Heart right ventricle (tissue), 16 donors: Measurements from ENCODE around the gene NECTIN1. TPM values are rescaled to one million over a fixed set of nuclear protein-coding genes. Genes with fewer than 3 reads are reported as not detected.

ENCODE experiments used
- ATAC-seq, 8 donors: fragments of 200-7000 bp; cut with Tn5 transposase; one replicate each; pipeline ENCODE4 v1.9.1; 2020; ENCODE audit warnings: mild to moderate bottlenecking in 8 of 8, moderate library complexity in 8 of 8, moderate number of reproducible peaks in 1 of 8
- DNase-seq, 2 donors: peaks; one replicate each; pipeline ENCODE4 v3.0.0-alpha.2; 2020
- H3K27ac ChIP-seq, 10 donors: fragments of 200-600 bp; sonication (generic) in 2 of 10; one replicate each; pipeline versions ENCODE4 v1.5.0 to v1.8.0; 2020 to 2022; ENCODE audit warnings: mild to moderate bottlenecking in 3 of 10
- H3K27me3 ChIP-seq, 7 donors: fragments of 200-600 bp; one replicate each; pipeline ENCODE4 v1.8.0; 2021 to 2022; ENCODE audit warnings: mild to moderate bottlenecking in 2 of 7
- H3K36me3 ChIP-seq, 9 donors: fragments of 200-600 bp; sonication (generic) in 1 of 9; one replicate each; pipeline versions ENCODE4 v1.5.0 to v1.8.0; 2020 to 2022; ENCODE audit warnings: mild to moderate bottlenecking in 2 of 9
- H3K4me1 ChIP-seq, 9 donors: fragments of 200-600 bp; sonication (generic) in 1 of 9; one replicate each; pipeline versions ENCODE4 v1.5.0 to v1.8.0; 2020 to 2022; ENCODE audit warnings: mild to moderate bottlenecking in 4 of 9
- H3K4me3 ChIP-seq, 10 donors: fragments of 200-600 bp; sonication (generic) in 2 of 10; one replicate each; pipeline versions ENCODE4 v1.5.0 to v1.8.0; 2020 to 2022; ENCODE audit warnings: mild to moderate bottlenecking in 7 of 10, moderate library complexity in 2 of 10
- H3K9me3 ChIP-seq, 11 donors: fragments of 200-600 bp in 10 of 11; sonication (generic) in 2 of 11; one replicate each; pipeline versions ENCODE4 v1.5.0 to v1.8.0; 2013 to 2022; ENCODE audit warnings: mild to moderate bottlenecking in 2 of 11, control low read depth in 1 of 11, moderate library complexity in 1 of 11
- WGBS, 2 donors: extraction: QIAGEN DNeasy Blood & Tissue Kit; methylation state at CpG; one replicate each; pipeline ENCODE4 v1.1.7; 2013; ENCODE audit warnings: inconsistent platforms in 1 of 2; 5-methylcytosine and 5-hydroxymethylcytosine counted together
- intact Hi-C, 10 donors: fragments of 100-400 bp; cut with DNase I; formaldehyde crosslinking; loops; one replicate each; pipeline versions ENCODE4 v1.11.1 to v1.14.2; 2022
- polyA plus RNA-seq, 2 donors: library from polyadenylated mRNA; stranded (reverse); fragments of 200-250 nt; gene quantifications; one replicate each; pipeline ENCODE4 v1.2.3, GENCODE V29; 2013
- total RNA-seq, 10 donors: library from RNA; stranded (reverse); fragmentation: NEBNext Ultra II Directional in 3 of 10; extraction: Animal tissue kit (Norgen Biotek cat#: 25700) in 3 of 10; gene quantifications; one replicate each; pipeline versions ENCODE4 v1.2.1 to v1.2.4, GENCODE V29; 2021 to 2023
- TF ChIP-seq, protein P1 (sequence below), 9 donors: fragments of 200-600 bp; sonication (generic) in 2 of 9; IDR thresholded peaks; one replicate each; pipeline versions ENCODE4 v1.5.0 to v1.8.0; 2021 to 2022; ENCODE audit warnings: antibody characterized with exemption in 9 of 9, mild to moderate bottlenecking in 5 of 9, moderate library complexity in 1 of 9
- donor health status: Arrhythmogenic right ventricular cardiomyopathy.
- donor health status: ischemic (EF 13 %, LVEDD 7.1; RV severe dilation, severe dysfunction).
- donor health status: healthy with polysubstance abuse.
- donor health status: DM: no; HTN: yes; CAD: no.
- donor health status: DM: no; HTN: no; CAD: no.
- donor health status: ischemic (EF 25% LVEDD 6.9; RV normal size, moderate dysfunction).
- donor health status: ischemic (EF 25% LVEDD 5.7; RV mildly dilated, moderate dysfunction).
- donor health status: healthy.
- donor health status: DM: yes; HTN: yes; CAD: no.
- donor health status: Ischemic cardiomyopathy.
- donor health status: ischemic (EF 35%, LVEDD 5.7; RV mildly dilated, moderate dysfunction).
- donor health status: nonischemic (EF 11% LVEDD 7.7; RV severe dilation, severe dysfunction).
- donor health status: DM: yes; HTN: yes; CAD: no.
- donor health status: PGD.
- donor health status: ischemic (EF 29% LVEDD 5.4; RV normal size, mild dysfunction).
- donor health status: nonischemic (EF 23%, LVEDD 6.1; RV moderate dilation, normal function).

NECTIN1 gene
- total and polyA plus RNA-seq, 12 donors: 4.0 to 22.8 (median 10.4) TPM

DNA sequence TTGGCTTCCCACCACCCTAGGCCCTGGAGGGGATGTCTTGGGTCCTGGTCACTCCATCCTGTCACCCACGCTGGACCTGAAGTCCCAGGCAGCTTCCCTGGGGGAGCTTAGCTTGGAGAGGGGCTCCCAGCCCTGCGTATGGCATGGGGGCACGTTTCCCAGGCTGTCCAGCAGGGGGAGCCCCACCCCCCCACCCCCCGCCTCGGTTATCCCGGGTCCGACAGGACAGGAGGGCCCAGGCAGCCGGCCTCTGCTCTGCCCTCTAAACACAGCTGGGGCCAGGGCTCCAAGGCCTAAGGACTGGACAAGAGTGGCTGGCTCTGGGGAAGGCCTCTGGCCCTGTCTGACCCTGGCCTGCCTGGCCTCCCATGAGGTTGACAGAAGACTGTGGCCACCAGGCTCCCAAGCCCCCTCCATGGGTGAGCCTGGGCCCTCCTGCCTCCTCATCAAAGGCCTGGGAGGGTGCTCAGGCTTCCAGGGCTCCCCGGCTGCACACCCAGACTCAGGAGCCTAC, 104.8 kb downstream of the NECTIN1 start:
- DNase-seq (no peak), ATAC-seq (no peak)
- TF ChIP-seq, protein P1, sequence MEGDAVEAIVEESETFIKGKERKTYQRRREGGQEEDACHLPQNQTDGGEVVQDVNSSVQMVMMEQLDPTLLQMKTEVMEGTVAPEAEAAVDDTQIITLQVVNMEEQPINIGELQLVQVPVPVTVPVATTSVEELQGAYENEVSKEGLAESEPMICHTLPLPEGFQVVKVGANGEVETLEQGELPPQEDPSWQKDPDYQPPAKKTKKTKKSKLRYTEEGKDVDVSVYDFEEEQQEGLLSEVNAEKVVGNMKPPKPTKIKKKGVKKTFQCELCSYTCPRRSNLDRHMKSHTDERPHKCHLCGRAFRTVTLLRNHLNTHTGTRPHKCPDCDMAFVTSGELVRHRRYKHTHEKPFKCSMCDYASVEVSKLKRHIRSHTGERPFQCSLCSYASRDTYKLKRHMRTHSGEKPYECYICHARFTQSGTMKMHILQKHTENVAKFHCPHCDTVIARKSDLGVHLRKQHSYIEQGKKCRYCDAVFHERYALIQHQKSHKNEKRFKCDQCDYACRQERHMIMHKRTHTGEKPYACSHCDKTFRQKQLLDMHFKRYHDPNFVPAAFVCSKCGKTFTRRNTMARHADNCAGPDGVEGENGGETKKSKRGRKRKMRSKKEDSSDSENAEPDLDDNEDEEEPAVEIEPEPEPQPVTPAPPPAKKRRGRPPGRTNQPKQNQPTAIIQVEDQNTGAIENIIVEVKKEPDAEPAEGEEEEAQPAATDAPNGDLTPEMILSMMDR (IDR thresholded peaks at IDR 0.05): peak in 8 of 9 donors; percentile 28 to 81 (median 58)
- 25 to 34% methylated on average over 9 of the region's 9 CpGs for whole genome bisulfite sequencing, 2 donors
- intact Hi-C loops: loop anchor here in 1 of 10 donors (10.0 kb wide), 1 partner anchor 109 kb away; no protein-coding TSS in a partner anchor
- Histone ChIP-seq H3K4me1 (peaks cover 0 to 23% (median 0%) of the 10 kb centered on the region in 9 donors), H3K36me3 (no peaks in the 10 kb centered on the region), H3K4me3 (no peak overlapping the region), H3K27me3 (peaks cover 0 to 60% (median 25%) of the 10 kb centered on the region in 7 donors), H3K27ac (no peak overlapping the region), H3K9me3 (peaks cover 0 to 3% (median 0%) of the 10 kb centered on the region in 11 donors)

DNA sequence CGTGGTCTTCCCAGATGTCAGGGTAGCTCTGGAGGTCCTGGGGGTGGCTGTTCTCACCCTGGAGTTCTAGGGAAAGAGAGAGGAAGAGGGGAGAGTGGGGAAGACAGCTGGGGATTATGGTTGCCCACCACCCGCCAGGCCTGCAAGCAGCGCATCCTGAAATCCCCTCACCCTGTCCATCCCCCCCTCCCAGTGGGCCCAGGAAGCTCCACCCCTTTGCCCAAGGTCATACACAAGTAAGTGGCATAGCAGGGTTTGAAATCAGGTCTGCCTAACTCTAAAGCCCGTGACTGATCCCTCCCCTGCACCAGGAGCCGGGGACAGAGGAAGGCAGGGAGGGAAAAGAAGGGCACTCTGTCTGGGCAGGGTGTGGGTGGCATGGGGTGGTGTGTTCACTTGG, 105.3 kb downstream of the NECTIN1 start:
- 70 to 86% methylated on average over 5 of the region's 5 CpGs for WGBS, 2 donors
- no peak for DNase-seq
- no peak overlapping the region for H3K4me3 ChIP-seq

DNA sequence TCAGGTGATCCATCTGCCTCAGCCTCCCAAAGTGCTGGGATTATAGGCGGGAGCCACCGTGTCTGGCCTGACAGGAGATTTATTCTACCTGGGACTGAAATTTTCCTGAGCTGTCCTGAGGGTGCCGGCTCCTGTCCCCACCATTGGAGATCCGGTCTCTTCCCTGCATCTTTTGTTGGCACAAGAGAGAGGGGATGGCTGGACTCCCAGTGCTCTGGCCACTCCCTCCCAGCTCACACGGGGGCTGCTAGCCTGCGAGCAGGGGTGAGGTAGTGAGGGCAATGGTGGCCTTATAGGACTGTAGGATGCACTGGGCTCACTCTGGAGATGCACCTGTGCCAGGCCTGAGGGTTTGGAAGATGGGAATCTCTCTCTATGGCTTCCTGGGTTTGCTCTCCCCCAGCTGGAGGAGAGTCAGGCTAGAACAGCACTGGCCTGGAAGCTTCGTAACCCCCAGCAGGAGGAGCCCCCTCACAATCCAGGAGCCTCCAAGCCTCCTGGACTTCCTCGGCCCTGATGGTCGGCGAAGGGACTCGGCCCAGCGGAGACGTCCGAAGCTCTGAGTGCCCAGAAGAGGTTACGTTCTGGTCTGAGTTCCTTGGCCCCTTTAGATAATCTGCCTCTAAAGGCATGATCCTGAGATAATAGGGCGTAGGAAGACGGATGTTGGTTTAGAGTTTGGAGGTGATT, 106.4 kb downstream of the NECTIN1 start:
- no peak for DNase-seq
- no peak overlapping the region for H3K27ac ChIP-seq
- H3K4me1 ChIP-seq: peaks cover 0 to 24% (median 0%) of the 10 kb centered on the region in 9 donors
- H3K27me3 ChIP-seq: peaks cover 0 to 64% (median 29%) of the 10 kb centered on the region in 7 donors
- TF ChIP-seq, protein P1 (IDR thresholded peaks at IDR 0.05): no peak
- intact Hi-C loops: loop anchor here in 1 of 10 donors (10.0 kb wide), 1 partner anchor 108 kb away; no protein-coding TSS in a partner anchor
- no peak overlapping the region for H3K4me3 ChIP-seq
- peaks cover 0 to 3% (median 0%) of the 10 kb centered on the region in 11 donors for H3K9me3 ChIP-seq
- no peak for ATAC-seq
- no peaks in the 10 kb centered on the region for H3K36me3 ChIP-seq
- WGBS, 2 donors: 79 to 82% methylated on average over 17 of the region's 17 CpGs

More for the DNA sequence above, 105.3 kb downstream of the NECTIN1 start:
- Histone ChIP-seq H3K9me3 (peaks cover 0 to 3% (median 0%) of the 10 kb centered on the region in 11 donors), H3K4me1 (peaks cover 0 to 23% (median 0%) of the 10 kb centered on the region in 9 donors), H3K27ac (no peak overlapping the region), H3K36me3 (no peaks in the 10 kb centered on the region), H3K27me3 (peaks cover 0 to 61% (median 25%) of the 10 kb centered on the region in 7 donors)
- ATAC-seq: no peak
- TF ChIP-seq, protein P1 (IDR thresholded peaks at IDR 0.05): no peak
- intact Hi-C loops: loop anchor here in 1 of 10 donors (10.0 kb wide), 1 partner anchor 109 kb away; no protein-coding TSS in a partner anchor

DNA sequence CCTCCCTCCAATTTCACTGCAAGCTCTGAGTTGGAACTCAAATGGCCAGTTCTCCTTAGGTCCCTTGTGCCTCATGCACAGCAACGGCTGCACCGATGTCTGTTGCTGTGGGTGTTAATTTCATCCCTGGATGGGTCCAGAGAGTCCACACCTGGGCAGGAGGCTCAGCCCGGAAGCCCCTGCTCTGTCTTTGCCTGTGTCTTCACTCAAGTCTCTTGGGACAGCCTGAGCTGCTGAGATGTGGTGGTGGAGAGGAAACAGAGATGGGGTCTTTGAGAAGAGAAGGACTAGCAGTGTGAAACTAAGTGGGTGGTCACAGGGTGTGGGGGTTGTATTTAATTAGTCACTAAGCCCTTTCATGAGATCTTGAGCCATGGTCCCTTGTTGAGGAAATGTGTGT, 109.3 kb downstream of the NECTIN1 start:
- Histone ChIP-seq H3K27me3 (peaks cover 0 to 58% (median 33%) of the 10 kb centered on the region in 7 donors), H3K4me3 (no peak overlapping the region), H3K27ac (no peak overlapping the region), H3K4me1 (peaks cover 0 to 35% (median 0%) of the 10 kb centered on the region in 9 donors), H3K36me3 (no peaks in the 10 kb centered on the region), H3K9me3 (peaks cover 0 to 3% (median 0%) of the 10 kb centered on the region in 11 donors)
- no peak for ATAC-seq
- no peak for DNase-seq
- intact Hi-C loops: loop anchor here in 1 of 10 donors (10.0 kb wide), 1 partner anchor 105 kb away; no protein-coding TSS in a partner anchor
- TF ChIP-seq, protein P1 (IDR thresholded peaks at IDR 0.05): no peak
- 54 to 59% methylated on average over 3 of the region's 3 CpGs for WGBS, 2 donors
